Islet precursor cell (in vitro differentiated cells): ENCODE measurements around the gene PYGB.
"Not testable (repeated sequence)": the region's sequence is repeated elsewhere in the genome, so short reads cannot be mapped to it uniquely, and the experiment has no call there.

Experiments used
- DNase-seq: peaks from one replicate; pipeline ENCODE4 v3.0.0-alpha.2; 2018

Gene PYGB

GRCh38 chr20:25314497-25315417, 66.9 kb downstream of the PYGB start:
- DNase-seq, result no peak

GRCh38 chr20:25315418-25316210, 67.7 kb downstream of the PYGB start:
- no peak for DNase-seq

- no peak for DNase-seq
These were observed 68.8 kb downstream of the PYGB start for GRCh38 chr20:25316506-25317190.

GRCh38 chr20:25317351-25318075, 69.6 kb downstream of the PYGB start:
- DNase-seq, result no peak

- DNase-seq, result no peak
These were observed 70.8 kb downstream of the PYGB start for GRCh38 chr20:25318471-25319240.

GRCh38 chr20:25319241-25320034, 71.6 kb downstream of the PYGB start:
- DNase-seq, result no peak

- no peak for DNase-seq
These were observed 72.3 kb downstream of the PYGB start for GRCh38 chr20:25320035-25320800.

GRCh38 chr20:25321262-25321831, 73.5 kb downstream of the PYGB start:
- peak; percentile 74 for DNase-seq

GRCh38 chr20:25321991-25322390, 74.1 kb downstream of the PYGB start:
- DNase-seq, result no peak

GRCh38 chr20:25323496-25324246, 75.8 kb downstream of the PYGB start:
- DNase-seq, result peak; percentile 42

GRCh38 chr20:25324412-25324811, 76.5 kb downstream of the PYGB start:
- DNase-seq, result peak; percentile 32

- peak; percentile 38 for DNase-seq
These were observed 77.2 kb downstream of the PYGB start for GRCh38 chr20:25325073-25325472.

GRCh38 chr20:25325997-25326396, 78.1 kb downstream of the PYGB start:
- no peak for DNase-seq

- no peak for DNase-seq
These were observed 79.8 kb downstream of the PYGB start for GRCh38 chr20:25327521-25328235.

- DNase-seq, result no peak
These were observed 81.1 kb downstream of the PYGB start for GRCh38 chr20:25328954-25329498.

- DNase-seq, result not testable (repeated sequence)
These were observed 87.1 kb downstream of the PYGB start for GRCh38 chr20:25334972-25335371.

GRCh38 chr20:25336561-25337422, 88.9 kb downstream of the PYGB start:
- peak; percentile 60 for DNase-seq
